Rectal smooth muscle tissue (tissue), 1 donor: Measurements from ENCODE around the gene MIA2.
"Not testable (repeated sequence)": the region's sequence is repeated elsewhere in the genome, so short reads cannot be mapped to it uniquely, and the experiment has no call there.

Source experiments
- H3K27ac ChIP-seq: one replicate; pipeline ENCODE4 v1.7.0; 2013; ENCODE audit warnings: low read depth, low read length, inconsistent platforms
- H3K27me3 ChIP-seq: one replicate; pipeline ENCODE4 v1.7.0; 2013; ENCODE audit warnings: low read length; ENCODE audit not compliant: control insufficient read depth, insufficient read depth
- H3K36me3 ChIP-seq: one replicate; pipeline ENCODE4 v1.7.0; 2013; ENCODE audit warnings: low read length; ENCODE audit not compliant: control insufficient read depth, insufficient read depth
- H3K4me1 ChIP-seq: one replicate; pipeline ENCODE4 v1.7.0; 2013; ENCODE audit warnings: low read length; ENCODE audit not compliant: control insufficient read depth, insufficient read depth
- H3K4me3 ChIP-seq: one replicate; pipeline ENCODE4 v1.7.0; 2013; ENCODE audit warnings: low read length
- H3K9ac ChIP-seq: one replicate; pipeline ENCODE4 v1.7.0; 2013; ENCODE audit warnings: low read length

The MIA2 gene

DNA sequence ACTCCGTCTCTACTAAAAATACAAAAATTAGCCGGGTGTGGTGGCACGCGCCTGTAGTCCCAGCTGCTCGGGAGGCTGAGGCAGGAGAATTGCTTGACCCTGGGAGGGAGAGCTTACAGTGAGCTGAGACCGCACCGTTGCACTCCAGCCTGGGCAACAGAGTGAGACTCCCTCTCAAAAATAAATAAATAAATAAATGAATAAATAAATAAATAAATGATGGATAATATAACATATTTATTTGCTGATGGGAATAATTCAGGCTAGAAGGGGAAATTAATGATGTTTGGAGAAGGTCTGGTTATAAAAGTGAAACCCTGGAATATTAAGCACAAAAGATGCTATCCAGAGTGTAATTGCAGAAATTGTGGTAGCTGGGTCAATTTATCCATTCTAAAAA lies 107.4 kb downstream of the MIA2 start:
- H3K36me3 ChIP-seq, H3K4me1 ChIP-seq, H3K27ac ChIP-seq, H3K27me3 ChIP-seq, H3K9ac ChIP-seq, H3K4me3 ChIP-seq: not testable (repeated sequence)

DNA sequence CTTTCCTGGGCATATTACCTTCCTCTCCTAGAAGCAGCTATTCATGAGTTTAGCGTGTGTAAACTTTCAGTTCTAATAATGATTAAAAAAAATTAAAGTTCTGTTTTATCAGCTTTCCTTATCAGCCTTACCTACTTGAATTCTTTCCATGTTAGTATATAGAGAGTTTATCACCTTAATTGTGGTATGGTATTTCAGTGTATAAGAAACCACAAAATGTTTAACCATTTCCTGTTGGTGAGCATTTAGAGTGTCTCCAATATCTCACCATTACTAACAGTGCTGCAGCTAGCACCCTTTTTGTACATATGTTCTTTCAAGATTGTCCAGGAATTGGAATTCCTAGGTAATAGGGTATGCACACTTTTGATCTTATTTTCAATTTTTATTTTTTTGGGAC lies 109.1 kb downstream of the MIA2 start:
- H3K36me3 ChIP-seq: no peaks in the 10 kb centered on the region
- no peak overlapping the region for H3K4me3 ChIP-seq
- H3K27ac ChIP-seq: no peak overlapping the region
- no peaks in the 10 kb centered on the region for H3K27me3 ChIP-seq
- H3K4me1 ChIP-seq: no peaks in the 10 kb centered on the region
- H3K9ac ChIP-seq: no peak overlapping the region

DNA sequence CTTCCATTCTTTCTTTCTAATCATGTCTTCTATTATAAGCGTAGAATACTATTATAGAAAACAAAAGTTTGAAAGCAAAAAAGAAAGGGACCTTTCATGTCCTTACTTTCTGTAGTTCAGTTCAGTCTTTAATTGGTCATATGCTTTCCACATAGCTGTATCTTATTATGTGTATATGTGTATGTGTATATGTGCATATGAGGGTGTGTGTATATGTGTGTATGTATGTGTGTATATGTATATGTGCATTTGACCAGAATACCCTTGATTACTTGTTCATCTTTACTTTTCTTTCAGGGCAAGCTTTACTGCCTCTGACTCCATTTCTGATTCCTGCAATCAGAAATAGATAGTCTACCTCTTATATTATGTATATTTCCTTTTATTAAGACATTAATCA lies 109.9 kb downstream of the MIA2 start:
- H3K9ac ChIP-seq: no peak overlapping the region
- no peaks in the 10 kb centered on the region for H3K27me3 ChIP-seq
- H3K36me3 ChIP-seq: no peaks in the 10 kb centered on the region
- H3K4me1 ChIP-seq: no peaks in the 10 kb centered on the region
- no peak overlapping the region for H3K4me3 ChIP-seq
- no peak overlapping the region for H3K27ac ChIP-seq

DNA sequence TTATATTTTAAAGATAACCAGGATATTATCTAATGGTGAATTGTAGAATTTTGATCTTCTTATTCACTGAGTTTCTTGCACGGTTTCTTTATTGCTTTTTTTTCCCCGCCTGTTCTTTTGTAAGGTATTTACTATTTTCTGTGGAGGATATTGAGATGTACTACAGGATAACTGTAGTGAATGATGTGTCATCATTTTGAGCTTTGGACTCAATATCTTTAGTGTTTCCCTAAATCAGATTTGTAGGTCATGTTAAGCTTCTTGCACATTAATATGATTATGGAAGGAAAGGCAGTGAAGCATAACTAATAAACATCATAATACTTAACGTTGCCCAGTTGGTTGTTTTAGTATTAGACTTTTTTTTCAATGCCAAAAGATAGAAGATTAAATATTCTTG lies 117.2 kb downstream of the MIA2 start:
- Histone ChIP-seq H3K4me1 (no peaks in the 10 kb centered on the region), H3K36me3 (no peaks in the 10 kb centered on the region), H3K4me3 (no peak overlapping the region), H3K27me3 (no peaks in the 10 kb centered on the region), H3K27ac (no peak overlapping the region), H3K9ac (no peak overlapping the region)

DNA sequence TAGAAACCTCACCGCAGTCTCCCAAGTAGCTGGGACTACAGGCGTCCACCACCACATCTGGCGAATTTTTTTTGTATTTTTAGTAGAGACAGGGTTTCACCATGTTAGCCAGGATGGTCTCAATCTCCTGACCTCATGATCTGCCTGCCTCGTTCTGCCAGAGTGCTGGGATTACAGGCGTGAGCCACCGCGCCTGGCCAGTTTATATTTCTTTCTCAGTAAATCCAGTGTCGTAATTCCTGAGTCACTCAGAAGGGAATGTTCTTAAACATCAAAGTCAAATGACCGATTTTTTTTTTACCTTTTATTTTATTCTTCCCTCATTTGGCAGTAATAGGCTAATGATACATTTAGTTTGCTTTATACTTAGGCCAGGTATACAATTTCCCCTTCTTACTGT lies 118.0 kb downstream of the MIA2 start:
- no peak overlapping the region for H3K27ac ChIP-seq
- H3K9ac ChIP-seq: no peak overlapping the region
- no peaks in the 10 kb centered on the region for H3K36me3 ChIP-seq
- no peak overlapping the region for H3K4me3 ChIP-seq
- H3K27me3 ChIP-seq: no peaks in the 10 kb centered on the region
- no peaks in the 10 kb centered on the region for H3K4me1 ChIP-seq

DNA sequence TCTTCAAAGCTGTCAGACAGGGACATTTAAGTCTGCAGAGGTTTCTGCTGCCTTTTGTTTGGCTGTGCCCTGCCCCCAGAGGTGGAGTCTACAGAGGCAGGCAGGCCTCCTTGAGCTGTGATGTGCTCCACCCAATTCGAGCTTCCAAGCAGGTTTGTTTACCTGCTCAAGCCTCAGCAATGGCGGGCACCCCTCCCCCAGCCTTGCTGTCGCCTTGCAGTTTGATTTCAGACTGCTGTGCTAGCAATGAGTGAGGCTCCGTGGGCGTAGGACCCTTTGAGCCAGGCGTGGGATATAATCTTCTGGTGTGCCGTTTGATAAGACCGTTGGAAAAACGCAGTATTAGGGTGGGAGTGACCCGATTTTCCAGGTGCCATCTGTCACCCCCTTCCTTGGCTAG lies 125.4 kb downstream of the MIA2 start:
- H3K9ac ChIP-seq, H3K4me3 ChIP-seq, H3K4me1 ChIP-seq, H3K27ac ChIP-seq, H3K36me3 ChIP-seq, H3K27me3 ChIP-seq: not testable (repeated sequence)

DNA sequence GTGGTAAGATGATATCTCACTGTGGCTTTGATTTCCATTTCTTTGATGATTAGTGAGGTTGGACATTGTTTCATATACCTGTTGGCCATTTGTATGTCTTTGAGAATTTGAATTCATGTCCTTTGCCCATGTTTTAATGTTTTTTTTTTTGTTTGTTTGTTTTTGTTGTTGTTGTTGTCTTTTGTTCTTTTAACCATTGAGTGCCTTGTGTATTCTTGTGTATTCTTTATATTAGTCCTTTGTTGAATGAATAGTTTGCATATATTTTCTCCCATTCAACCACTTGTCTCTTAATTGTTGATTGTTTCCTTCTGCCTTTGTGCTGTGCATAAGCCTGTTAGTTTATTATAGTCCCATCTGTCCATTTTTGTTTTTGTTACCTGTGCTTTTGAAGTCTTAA lies 126.6 kb downstream of the MIA2 start:
- Histone ChIP-seq H3K27ac (no peak overlapping the region), H3K4me3 (no peak overlapping the region), H3K9ac (no peak overlapping the region), H3K36me3 (peaks cover 3% of the 10 kb centered on the region), H3K27me3 (no peaks in the 10 kb centered on the region), H3K4me1 (no peaks in the 10 kb centered on the region)

DNA sequence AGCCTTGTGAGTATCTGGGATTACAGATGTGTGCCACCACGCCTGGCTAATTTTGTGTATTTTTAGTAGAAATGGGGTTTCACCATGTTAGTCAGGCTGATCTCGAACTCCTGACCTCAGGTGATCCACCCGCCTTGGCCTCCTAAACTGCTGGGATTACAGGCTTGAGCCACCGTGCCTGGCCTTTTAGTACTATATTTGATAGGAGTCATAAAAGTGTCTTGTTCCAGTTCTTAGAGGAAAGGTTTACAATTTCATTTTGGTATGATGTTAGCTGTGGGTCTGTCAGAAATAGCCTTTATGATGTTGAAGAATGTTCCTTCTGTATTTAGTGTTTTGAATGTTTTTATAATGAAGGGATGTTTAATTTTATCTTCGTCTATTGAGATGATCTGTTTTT lies 127.8 kb downstream of the MIA2 start:
- not testable (repeated sequence) for H3K4me3 ChIP-seq, H3K9ac ChIP-seq, H3K36me3 ChIP-seq, H3K4me1 ChIP-seq, H3K27me3 ChIP-seq, H3K27ac ChIP-seq

DNA sequence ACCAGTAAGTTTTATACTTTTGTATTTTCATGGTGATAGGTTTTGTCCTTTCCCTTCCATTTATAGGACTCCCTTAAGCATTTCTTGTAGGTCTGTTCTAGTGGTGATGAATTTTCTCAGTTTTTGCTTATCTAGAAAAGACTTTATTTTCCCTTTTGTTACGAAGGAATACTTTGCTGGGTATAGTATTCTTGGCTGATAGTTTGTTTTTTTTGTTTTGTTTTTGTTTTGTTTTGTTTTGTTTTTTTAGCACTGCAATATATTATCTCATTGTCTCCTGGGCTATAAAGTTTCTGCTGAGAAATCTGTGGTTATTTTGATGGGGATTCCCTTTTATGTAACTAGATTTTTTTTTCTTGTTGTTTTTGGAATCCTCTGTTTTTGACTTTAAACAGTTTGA lies 130.8 kb downstream of the MIA2 start:
- Histone ChIP-seq H3K36me3 (no peaks in the 10 kb centered on the region), H3K4me1 (no peaks in the 10 kb centered on the region), H3K4me3 (no peak overlapping the region), H3K27ac (no peak overlapping the region), H3K9ac (no peak overlapping the region), H3K27me3 (no peaks in the 10 kb centered on the region)

DNA sequence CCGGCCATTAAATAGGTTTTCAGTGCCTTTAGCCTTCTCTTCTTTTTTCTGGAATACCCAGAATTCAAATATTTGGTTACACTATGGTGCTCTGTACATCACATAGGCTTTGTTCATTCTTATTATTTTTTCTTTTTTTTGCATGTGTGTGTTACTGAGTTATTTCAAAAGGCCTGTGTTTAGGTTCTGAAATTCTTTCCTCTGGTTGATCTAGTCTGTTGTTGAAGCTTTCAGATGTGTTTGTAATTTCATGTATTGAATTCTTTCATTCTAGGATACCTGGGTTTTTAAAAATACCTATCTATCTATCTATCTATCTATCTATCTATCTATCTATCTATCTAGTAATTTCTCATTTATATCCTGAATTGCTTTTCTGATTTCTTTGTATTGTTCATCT lies 131.6 kb downstream of the MIA2 start:
- no peak overlapping the region for H3K9ac ChIP-seq
- no peaks in the 10 kb centered on the region for H3K4me1 ChIP-seq
- H3K27ac ChIP-seq: no peak overlapping the region
- no peaks in the 10 kb centered on the region for H3K27me3 ChIP-seq
- peaks cover 3% of the 10 kb centered on the region for H3K36me3 ChIP-seq
- H3K4me3 ChIP-seq: no peak overlapping the region

DNA sequence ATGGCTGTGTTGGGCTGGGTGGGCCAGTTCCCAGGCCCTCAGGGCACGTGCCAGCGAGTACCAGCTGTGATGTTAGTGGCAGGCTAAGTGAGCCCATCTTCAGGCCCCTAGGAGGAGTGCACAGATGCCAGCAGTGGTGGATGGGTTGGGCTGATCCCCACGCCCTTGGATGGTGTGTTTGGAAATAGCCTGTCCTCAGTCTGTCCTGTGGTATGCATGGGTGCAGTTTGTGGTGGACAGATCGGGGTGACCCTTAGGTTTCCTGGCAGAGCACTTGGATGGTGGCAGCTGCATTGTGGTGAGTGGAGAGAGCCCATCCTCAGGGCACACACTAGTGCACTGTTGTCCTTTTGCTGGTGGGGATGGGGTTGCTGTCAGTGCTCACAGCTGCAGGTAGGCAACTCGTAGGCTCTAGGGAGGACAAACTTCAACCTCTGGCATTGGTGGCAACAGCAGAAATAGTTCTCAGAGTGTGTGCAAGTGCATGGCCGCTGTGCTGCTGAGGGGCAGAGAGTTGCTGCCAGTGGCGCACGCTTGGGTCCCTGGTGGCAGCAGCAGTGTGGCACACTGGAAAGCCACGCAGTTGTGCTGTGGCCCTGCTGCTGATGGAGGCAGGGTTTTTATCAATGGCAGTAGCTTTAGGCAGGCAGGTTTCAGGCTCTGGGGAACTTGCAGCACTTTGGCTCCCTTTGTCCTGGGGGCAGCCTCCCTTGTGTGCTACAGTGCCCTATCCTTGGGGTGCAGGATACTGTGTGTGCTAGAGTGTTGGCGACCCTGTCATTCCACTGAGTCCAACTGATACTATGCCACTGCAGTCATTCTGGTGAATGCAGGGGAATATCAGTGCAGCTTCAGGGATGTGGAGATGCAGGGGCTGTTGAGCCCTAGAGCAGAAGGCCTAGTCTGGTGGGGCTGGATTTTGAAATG lies 133.0 kb downstream of the MIA2 start:
- Histone ChIP-seq H3K4me3 (no peak overlapping the region), H3K27me3 (no peaks in the 10 kb centered on the region), H3K36me3 (peaks cover 3% of the 10 kb centered on the region), H3K27ac (no peak overlapping the region), H3K4me1 (no peaks in the 10 kb centered on the region), H3K9ac (no peak overlapping the region)

DNA sequence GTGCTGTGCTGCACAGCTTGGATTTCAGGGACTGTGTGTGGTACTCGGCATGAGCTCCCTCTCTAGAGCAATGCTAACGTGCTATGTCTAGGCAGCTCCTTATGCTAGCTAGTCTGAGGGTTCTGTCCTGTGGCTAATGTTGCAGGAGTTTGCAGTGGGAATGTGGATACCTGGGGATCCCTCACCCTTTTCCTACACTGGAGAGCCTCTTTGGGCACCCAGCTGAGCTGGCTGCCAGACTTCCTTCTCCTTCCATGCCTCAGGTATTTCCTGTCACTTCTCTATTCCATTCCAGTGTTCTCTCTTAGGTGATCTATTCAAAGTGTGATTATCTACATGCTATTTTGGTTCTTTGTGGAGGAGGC lies 133.7 kb downstream of the MIA2 start:
- no peak overlapping the region for H3K4me3 ChIP-seq
- no peaks in the 10 kb centered on the region for H3K4me1 ChIP-seq
- peaks cover 3% of the 10 kb centered on the region for H3K36me3 ChIP-seq
- H3K27ac ChIP-seq: no peak overlapping the region
- no peaks in the 10 kb centered on the region for H3K27me3 ChIP-seq
- H3K9ac ChIP-seq: no peak overlapping the region

DNA sequence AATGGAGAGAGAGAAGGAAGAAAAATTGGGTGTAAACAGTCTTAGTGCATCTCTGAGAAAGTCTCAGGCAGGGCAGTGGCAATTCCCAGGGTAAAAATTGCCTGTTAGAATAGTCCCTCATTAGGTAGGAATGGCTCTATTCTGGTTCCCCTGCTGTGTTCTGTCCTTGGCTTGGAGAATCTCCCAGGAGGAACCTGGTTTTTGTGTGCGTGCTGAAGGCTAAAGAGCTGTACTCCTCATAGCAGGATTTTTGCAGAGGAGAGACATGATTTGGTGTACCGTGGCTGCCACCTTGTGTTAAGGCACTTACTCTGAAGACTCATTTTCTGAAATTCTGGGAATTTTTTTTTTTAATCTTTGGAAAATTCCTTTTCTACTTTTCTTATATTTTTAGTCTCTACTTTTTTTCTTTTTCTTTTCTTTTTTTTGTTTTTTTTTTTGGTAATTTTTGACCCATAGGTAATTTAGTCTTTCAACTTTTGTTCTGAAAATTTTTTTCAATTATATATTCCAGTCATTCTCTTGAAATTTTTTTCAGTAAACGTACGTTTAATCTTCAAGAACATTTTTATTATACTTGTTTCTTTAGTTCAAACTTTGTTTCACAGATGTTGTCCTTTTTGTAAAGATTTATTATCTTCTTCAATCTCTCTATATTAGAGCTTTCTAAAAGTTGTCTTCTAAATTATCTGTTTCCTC lies 134.7 kb downstream of the MIA2 start:
- H3K36me3 ChIP-seq: peaks cover 3% of the 10 kb centered on the region
- no peaks in the 10 kb centered on the region for H3K27me3 ChIP-seq
- H3K27ac ChIP-seq: no peak overlapping the region
- no peaks in the 10 kb centered on the region for H3K4me1 ChIP-seq
- H3K4me3 ChIP-seq: no peak overlapping the region
- no peak overlapping the region for H3K9ac ChIP-seq
